NCI-H2107 treated with DMSO at 0.1 percent for 48 hours (cell line): ENCODE results near the gene SPDEF.

Experiments
- DNase-seq: peaks from one replicate; lab custom pipeline; 2025; ENCODE audit not compliant: unreplicated experiment; lab: John Stamatoyannopoulos, UW

SPDEF gene

GRCh38 chr6:34547701-34548644, 8.2 kb downstream of the SPDEF start:
- no peak for DNase-seq

- no peak for DNase-seq
Observed at GRCh38 chr6:34546551-34547321, 9.4 kb downstream of the SPDEF start.

GRCh38 chr6:34544776-34545471, 11.2 kb downstream of the SPDEF start:
- no peak for DNase-seq

- no peak for DNase-seq
Observed at GRCh38 chr6:34544052-34544604, 12.0 kb downstream of the SPDEF start.

GRCh38 chr6:34543421-34543820, 12.7 kb downstream of the SPDEF start:
- DNase-seq = no peak

GRCh38 chr6:34540841-34541240, 15.3 kb downstream of the SPDEF start:
- no peak for DNase-seq

- DNase-seq = no peak
Observed at GRCh38 chr6:34540222-34540621, 15.9 kb downstream of the SPDEF start.

GRCh38 chr6:34539181-34539580, 16.9 kb downstream of the SPDEF start:
- DNase-seq = no peak

GRCh38 chr6:34538581-34538980, 17.5 kb downstream of the SPDEF start:
- no peak for DNase-seq

- no peak for DNase-seq
Observed at GRCh38 chr6:34537922-34538550, 18.1 kb downstream of the SPDEF start.

- no peak for DNase-seq
Observed at GRCh38 chr6:34536959-34537848, 18.9 kb downstream of the SPDEF start.

GRCh38 chr6:34536251-34536958, 19.7 kb downstream of the SPDEF start:
- no peak for DNase-seq

- DNase-seq = no peak
Observed at GRCh38 chr6:34535646-34536045, 20.5 kb downstream of the SPDEF start.

- no peak for DNase-seq
Observed at GRCh38 chr6:34535199-34535598, 20.9 kb downstream of the SPDEF start.

- DNase-seq = no peak
Observed at GRCh38 chr6:34534656-34535055, 21.5 kb downstream of the SPDEF start.

GRCh38 chr6:34534146-34534545, 22.0 kb downstream of the SPDEF start:
- no peak for DNase-seq

- no peak for DNase-seq
Observed at GRCh38 chr6:34532230-34532629, 23.9 kb downstream of the SPDEF start.

GRCh38 chr6:34531580-34532201, 24.4 kb downstream of the SPDEF start:
- DNase-seq = no peak
